GM18507 (cell line): Measurements from ENCODE around the gene HMCN1.
A peak's percentile ranks its signal among the peaks of the same experiment; 100 is the strongest.

ENCODE experiments used
- DNase-seq: peaks from one replicate; pipeline ENCODE4 v3.0.0; 2011; ENCODE audit warnings: low read depth; ENCODE audit not compliant: insufficient read length; ENCODE audit errors: extremely low spot score
- FAIRE-seq: peaks from 2 replicates; lab custom pipeline; 2011; peaks lifted over from hg19 to GRCh38; lab: Jason Lieb, UNC

HMCN1 gene

GRCh38 chr1:185733818-185734735 is at the start of gene HMCN1:
Gene HMCN1 (plus strand): TSS chr1:185734391. CDS start chr1:185734780, 389 bp downstream.
- FAIRE-seq: no peak
- no peak for DNase-seq

GRCh38 chr1:185686821-185687778 is 47.1 kb upstream of the HMCN1 start:
- FAIRE-seq (no peak), DNase-seq (no peak)

- FAIRE-seq (no peak), DNase-seq (no peak)
Measured at GRCh38 chr1:185690527-185690926, 43.7 kb upstream of the HMCN1 start.

GRCh38 chr1:185693654-185694053 is 40.5 kb upstream of the HMCN1 start:
- DNase-seq: no peak

GRCh38 chr1:185694081-185694480 is 40.1 kb upstream of the HMCN1 start:
- FAIRE-seq (peak; percentile 82), DNase-seq (peak; percentile 25)

More at GRCh38 chr1:185693654-185694053, 40.5 kb upstream of the HMCN1 start:
- no peak for FAIRE-seq

GRCh38 chr1:185695299-185695698 is 38.9 kb upstream of the HMCN1 start:
- DNase-seq: no peak

GRCh38 chr1:185696422-185697150 is 37.6 kb upstream of the HMCN1 start:
- DNase-seq: no peak
- FAIRE-seq: no peak

More at GRCh38 chr1:185695299-185695698, 38.9 kb upstream of the HMCN1 start:
- no peak for FAIRE-seq

- DNase-seq (no peak), FAIRE-seq (no peak)
Measured at GRCh38 chr1:185699874-185700273, 34.3 kb upstream of the HMCN1 start.

GRCh38 chr1:185701650-185702049 is 32.5 kb upstream of the HMCN1 start:
- DNase-seq (no peak), FAIRE-seq (no peak)

GRCh38 chr1:185704181-185704580 is 30.0 kb upstream of the HMCN1 start:
- FAIRE-seq: no peak
- DNase-seq: no peak

GRCh38 chr1:185716095-185716494 is 18.1 kb upstream of the HMCN1 start:
- FAIRE-seq: no peak
- DNase-seq: no peak

- DNase-seq: no peak
- no peak for FAIRE-seq
Measured at GRCh38 chr1:185719021-185719420, 15.2 kb upstream of the HMCN1 start.

- DNase-seq: no peak
- no peak for FAIRE-seq
Measured at GRCh38 chr1:185720633-185721272, 13.4 kb upstream of the HMCN1 start.

GRCh38 chr1:185721553-185721952 is 12.6 kb upstream of the HMCN1 start:
- no peak for FAIRE-seq
- no peak for DNase-seq

GRCh38 chr1:185722098-185722497 is 12.1 kb upstream of the HMCN1 start:
- FAIRE-seq: no peak

GRCh38 chr1:185727726-185728125 is 6.5 kb upstream of the HMCN1 start:
- no peak for DNase-seq
- FAIRE-seq: no peak

More at GRCh38 chr1:185722098-185722497, 12.1 kb upstream of the HMCN1 start:
- no peak for DNase-seq

- DNase-seq (no peak), FAIRE-seq (no peak)
Measured at GRCh38 chr1:185731446-185731845, 2.7 kb upstream of the HMCN1 start.

- DNase-seq (no peak), FAIRE-seq (no peak)
Measured at GRCh38 chr1:185732951-185733350, 1.2 kb upstream of the HMCN1 start.
